H9 (cell line): Measurements from ENCODE around the gene CCL16. TPM values are rescaled to one million over a fixed set of nuclear protein-coding genes. Genes with fewer than 3 reads are reported as not detected.

Experiments
- DNase-seq: peaks from one replicate; pipeline ENCODE4 v3.0.0-alpha.2; 2017
- H2AFZ ChIP-seq: one replicate; pipeline ENCODE4 v1.6.1; 2013; ENCODE audit warnings: mild to moderate bottlenecking, low read length, control low read depth, moderate library complexity
- H2AK5ac ChIP-seq: 2 replicates; pipeline ENCODE4 v1.6.1; 2013; ENCODE audit warnings: low read length, control low read depth, mixed read lengths; ENCODE audit not compliant: insufficient read length
- H2BK120ac ChIP-seq: one replicate; pipeline ENCODE4 v1.6.1; 2013; ENCODE audit warnings: low read depth, mild to moderate bottlenecking, low read length, control low read depth, inconsistent platforms; ENCODE audit not compliant: poor library complexity, severe bottlenecking
- H2BK12ac ChIP-seq: 2 replicates; pipeline ENCODE4 v1.6.1; 2013; ENCODE audit warnings: low read length, control low read depth, mixed read lengths, low read depth; ENCODE audit not compliant: insufficient read length
- H2BK15ac ChIP-seq: 2 replicates; pipeline ENCODE4 v1.6.1; 2013; ENCODE audit warnings: low read depth, low read length, control low read depth
- H2BK20ac ChIP-seq: one replicate; pipeline ENCODE4 v1.6.1; 2013; ENCODE audit warnings: low read depth, mild to moderate bottlenecking, low read length, control low read depth, inconsistent platforms; ENCODE audit not compliant: poor library complexity, severe bottlenecking
- H2BK5ac ChIP-seq: 2 replicates; pipeline ENCODE4 v1.6.1; 2013; ENCODE audit warnings: low read length, control low read depth, mixed read lengths; ENCODE audit not compliant: insufficient read length
- H3K14ac ChIP-seq: 2 replicates; pipeline ENCODE4 v1.6.1; 2013; ENCODE audit warnings: low read length, control low read depth; ENCODE audit not compliant: insufficient read depth
- H3K18ac ChIP-seq: 2 replicates; pipeline ENCODE4 v1.6.1; 2013; ENCODE audit warnings: low read depth, mild to moderate bottlenecking, mixed read lengths, low read length, control low read depth; ENCODE audit not compliant: insufficient read length
- H3K23ac ChIP-seq: 2 replicates; pipeline ENCODE4 v1.6.1; 2013; ENCODE audit warnings: low read length, control low read depth, mixed read lengths, low read depth; ENCODE audit not compliant: insufficient read length
- H3K23me2 ChIP-seq: 2 replicates; pipeline ENCODE4 v1.6.1; 2013; ENCODE audit warnings: low read depth, mild to moderate bottlenecking, mixed read lengths, low read length, control low read depth; ENCODE audit not compliant: insufficient read length, poor library complexity, severe bottlenecking
- H3K27ac ChIP-seq: 2 replicates; pipeline ENCODE4 v1.5.1; 2013; ENCODE audit warnings: low read length, control low read depth, mixed read lengths, low read depth; ENCODE audit not compliant: insufficient read length
- H3K27me3 ChIP-seq: 2 replicates; pipeline ENCODE4 v1.6.1; 2013; ENCODE audit warnings: low read length, control low read depth, inconsistent platforms; ENCODE audit not compliant: insufficient read depth
- H3K4ac ChIP-seq: 2 replicates; pipeline ENCODE4 v1.6.1; 2013; ENCODE audit warnings: low read depth, mild to moderate bottlenecking, control low read depth, inconsistent platforms, low read length, moderate library complexity
- H3K4me1 ChIP-seq: 2 replicates; pipeline ENCODE4 v1.6.1; 2013; ENCODE audit warnings: low read length, control low read depth, inconsistent platforms; ENCODE audit not compliant: insufficient read depth
- H3K4me2 ChIP-seq: 2 replicates; pipeline ENCODE4 v1.6.1; 2013; ENCODE audit warnings: low read length, control low read depth, mixed read lengths; ENCODE audit not compliant: insufficient read length, insufficient read depth
- H3K56ac ChIP-seq: 2 replicates; pipeline ENCODE4 v1.6.1; 2013; ENCODE audit warnings: low read depth, mild to moderate bottlenecking, mixed read lengths, low read length, control low read depth; ENCODE audit not compliant: insufficient read length
- H3K79me1 ChIP-seq: 2 replicates; pipeline ENCODE4 v1.6.1; 2013; ENCODE audit warnings: low read depth, mild to moderate bottlenecking, moderate library complexity, low read length, control low read depth, inconsistent platforms; ENCODE audit not compliant: insufficient read depth, poor library complexity, severe bottlenecking
- H3K79me2 ChIP-seq: 2 replicates; pipeline ENCODE4 v1.6.1; 2013; ENCODE audit warnings: low read length, control low read depth, inconsistent platforms; ENCODE audit not compliant: insufficient read depth
- H3K9ac ChIP-seq: 2 replicates; pipeline ENCODE4 v1.6.1; 2013; ENCODE audit warnings: low read length, control low read depth, mixed read lengths; ENCODE audit not compliant: insufficient read length; ENCODE audit errors: extremely low read depth
- H3K9me3 ChIP-seq: one replicate; pipeline ENCODE4 v1.6.1; 2013; ENCODE audit warnings: low read depth, low read length, inconsistent platforms; ENCODE audit not compliant: control insufficient read depth
- H3T11ph ChIP-seq: one replicate; pipeline ENCODE4 v1.6.1; 2013; ENCODE audit warnings: mild to moderate bottlenecking, low read length, control low read depth, inconsistent platforms
- H4K20me1 ChIP-seq: one replicate; pipeline ENCODE4 v1.6.1; 2013; ENCODE audit not compliant: control insufficient read depth, insufficient read length, insufficient read depth
- H4K5ac ChIP-seq: 2 replicates; pipeline ENCODE4 v1.6.1; 2013; ENCODE audit warnings: low read depth, mild to moderate bottlenecking, mixed read lengths, low read length, control low read depth; ENCODE audit not compliant: insufficient read length
- H4K8ac ChIP-seq: replicated peaks from 2 replicates; pipeline ENCODE4 v1.6.1; 2013; ENCODE audit warnings: low read length, control low read depth, mixed read lengths, low read depth; ENCODE audit not compliant: insufficient read length
- H4K91ac ChIP-seq: 2 replicates; pipeline ENCODE4 v1.6.1; 2013; ENCODE audit warnings: low read depth, mild to moderate bottlenecking, moderate library complexity, mixed read lengths, low read length, control low read depth; ENCODE audit not compliant: insufficient read length
- H3K27ac Mint-ChIP-seq, 3 experiments: 2 replicates in 2 of 3; 3 replicates in 1 of 3; pipeline ENCODE4 v1.8.0; 2020 to 2021; ENCODE audit warnings: mixed read lengths in 3 of 3, mild to moderate bottlenecking in 1 of 3, moderate library complexity in 1 of 3
- H3K27me3 Mint-ChIP-seq: 2 replicates; pipeline ENCODE4 v1.8.0; 2021; ENCODE audit warnings: low read depth, mild to moderate bottlenecking, moderate library complexity, mixed read lengths
- H3K36me3 Mint-ChIP-seq, 3 experiments: 2 replicates in 2 of 3; 3 replicates in 1 of 3; pipeline ENCODE4 v1.8.0; 2020 to 2021; ENCODE audit warnings: low read depth in 3 of 3, mixed read lengths in 3 of 3; ENCODE audit not compliant: insufficient read depth in 1 of 3
- H3K4me1 Mint-ChIP-seq, 2 experiments: 2 replicates each; pipeline ENCODE4 v1.8.0; 2020; ENCODE audit warnings: mixed read lengths in 2 of 2
- H3K4me3 Mint-ChIP-seq, 2 experiments: 2 replicates in 1 of 2; 3 replicates in 1 of 2; pipeline ENCODE4 v1.8.0; 2020 to 2021; ENCODE audit warnings: mild to moderate bottlenecking in 2 of 2, mixed read lengths in 2 of 2, moderate library complexity in 1 of 2
- H3K9me3 Mint-ChIP-seq, 2 experiments: 2 replicates in 1 of 2; 3 replicates in 1 of 2; pipeline ENCODE4 v1.8.0; 2020; ENCODE audit warnings: mild to moderate bottlenecking in 2 of 2, mixed read lengths in 2 of 2, moderate library complexity in 1 of 2
- CTCF ChIP-seq: fragments of 200-600 bp; sonication (generic); conservative IDR thresholded peaks from 3 replicates; pipeline ENCODE4 v1.8.0; 2021; ENCODE audit warnings: antibody characterized with exemption, mild to moderate bottlenecking
- WGBS: extraction: QIAGEN DNeasy Blood & Tissue Kit; methylation state at CpG from one replicate; pipeline ENCODE4 v1.1.7; 2013; ENCODE audit warnings: missing lambda C conversion rate, low lambda C conversion rate, mixed read lengths; ENCODE audit not compliant: insufficient read length; ENCODE audit errors: extremely low coverage; 5-methylcytosine and 5-hydroxymethylcytosine counted together
- total RNA-seq: library from RNA; stranded (reverse); gene quantifications from 2 replicates; pipeline ENCODE4 v1.2.1, GENCODE V29; 2021

The CCL16 gene
- total RNA-seq, 1 experiment from 2014 or later, result not detected

- Mint-ChIP-seq H3K4me1 (peaks cover 2 to 6% of the 10 kb centered on the region in 2 experiments; a peak in 2 of 4 replicates), H3K9me3 (no peaks in the 10 kb centered on the region), H3K36me3 (no peaks in the 10 kb centered on the region), H3K4me3 (no peak overlapping the region), H3K27ac (no peak overlapping the region), H3K27me3 (no peaks in the 10 kb centered on the region)
- Histone ChIP-seq H4K91ac (no peak overlapping the region), H3K14ac (no peak overlapping the region), H3K4me2 (no peak overlapping the region), H3K23me2 (no peaks in the 10 kb centered on the region), H3K4me1 (no peaks in the 10 kb centered on the region), H3K9ac (no peak overlapping the region), H2AFZ (no peak overlapping the region), H2BK120ac (no peak overlapping the region), H3K27ac (no peak overlapping the region), H3K27me3 (no peaks in the 10 kb centered on the region), H2BK5ac (no peak overlapping the region), H2BK15ac (no peak overlapping the region), H4K20me1 (no peaks in the 10 kb centered on the region), H2AK5ac (no peak overlapping the region), H3K18ac (no peak overlapping the region), H4K8ac (no peak overlapping the region), H3K79me1 (no peaks in the 10 kb centered on the region), H3K56ac (no peak overlapping the region), H2BK12ac (no peak overlapping the region), H3K23ac (no peak overlapping the region), H3K79me2 (no peaks in the 10 kb centered on the region), H2BK20ac (no peak overlapping the region), H3T11ph (no peak overlapping the region), H3K9me3 (no peaks in the 10 kb centered on the region), H4K5ac (no peak overlapping the region), H3K4ac (no peak overlapping the region)
- no peak for DNase-seq
- WGBS, result no CpG with 5 or more reads among the region's 10 CpGs
- TF ChIP-seq CTCF, result no peak
These were observed 12.7 kb downstream of the CCL16 start for GRCh38 chr17:35968520-35969054.
